Measurements from ENCODE around the gene RC3H1. TPM values are rescaled to one million over a fixed set of nuclear protein-coding genes. Genes with fewer than 3 reads are reported as not detected.

The RC3H1 gene
- total RNA-seq, 1 donor from 2014 or later: 32.8 TPM

DNA sequence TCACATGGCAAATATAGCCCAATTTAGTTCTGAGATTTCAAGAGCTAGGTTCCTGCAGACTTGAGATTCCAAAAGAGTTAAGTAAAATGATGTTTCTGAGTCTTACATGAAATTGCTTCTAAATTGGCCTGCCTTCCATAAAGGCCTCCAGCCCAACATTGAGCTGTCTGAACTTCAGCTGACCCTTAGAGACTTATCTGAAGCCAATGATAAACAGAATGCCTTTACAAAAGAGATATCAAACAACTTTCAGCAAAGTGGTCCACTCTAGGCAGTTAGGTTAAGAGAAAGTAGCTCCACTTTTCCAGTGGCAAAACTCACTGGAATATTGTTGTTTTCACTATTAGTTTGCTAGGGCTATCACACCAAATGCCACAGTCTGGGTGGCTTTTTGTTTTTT is 6.3 kb upstream of the RC3H1 start:
- DNase-seq (ENCODE audit: low spot score): no peak
- Histone ChIP-seq H3K9me3 (ENCODE audit: low read depth) (no peaks in the 10 kb centered on the region), H3K27ac (no peak overlapping the region), H4K20me1 (ENCODE audit: low read depth) (no peaks in the 10 kb centered on the region), H2AFZ (replicated peaks) (no peak overlapping the region), H3K36me3 (no peaks in the 10 kb centered on the region), H3K4me2 (no peak overlapping the region), H3K79me2 (ENCODE audit: low read depth) (no peaks in the 10 kb centered on the region), H3K4me1 (peaks cover 5% of the 10 kb centered on the region), H3K9ac (no peak overlapping the region), H3K4me3 (no peak overlapping the region), H3F3A (ENCODE audit: low read depth) (peaks cover 18% of the 10 kb centered on the region), H3K27me3 (peaks cover 28% of the 10 kb centered on the region)
- Mint-ChIP-seq H3K27ac (no peak overlapping the region), H3K27me3 (ENCODE audit: insufficient read depth, low read depth) (peaks cover 2% of the 10 kb centered on the region), H3K9me3 (no peaks in the 10 kb centered on the region), H3K4me1 (peaks cover 4% of the 10 kb centered on the region), H3K4me3 (no peak overlapping the region), H3K36me3 (no peaks in the 10 kb centered on the region)
- TF ChIP-seq EZH2 (IDR thresholded peaks at IDR 0.05): no peak
- no peak for TF ChIP-seq CTCF (IDR thresholded peaks at IDR 0.05)
- TF ChIP-seq EZH2phosphoT487 (IDR thresholded peaks at IDR 0.05): no peak

DNA sequence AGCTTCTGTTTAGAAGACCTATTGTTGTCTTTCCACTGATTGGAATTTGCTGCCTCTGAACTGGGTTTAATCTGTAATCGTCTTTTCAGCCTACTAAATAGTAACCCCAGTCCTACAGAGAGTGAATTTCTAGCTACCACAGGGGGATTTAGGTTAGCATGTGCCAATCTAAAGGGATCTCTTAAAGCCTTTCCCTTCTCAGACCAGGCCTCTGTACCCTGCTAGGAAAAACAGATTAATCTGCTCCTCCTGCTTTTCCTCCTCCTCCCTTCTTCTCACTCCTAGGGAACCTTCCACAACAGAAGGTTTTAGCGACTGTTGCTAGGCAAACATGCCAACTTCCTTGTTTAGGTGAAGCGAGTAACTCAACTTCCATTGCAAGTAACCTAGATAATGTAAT is 1.3 kb upstream of the RC3H1 start:
- peaks cover 27% of the 10 kb centered on the region for H3K4me1 ChIP-seq
- Mint-ChIP-seq H3K36me3 (no peaks in the 10 kb centered on the region), H3K9me3 (no peaks in the 10 kb centered on the region), H3K27ac (peak overlapping the region; percentile 99), H3K4me1 (peaks cover 39% of the 10 kb centered on the region), H3K27me3 (ENCODE audit: insufficient read depth, low read depth) (peaks cover 3% of the 10 kb centered on the region), H3K4me3 (peak overlapping the region; percentile 95)
- H3K4me2 ChIP-seq: peak overlapping the region; percentile 96
- H2AFZ ChIP-seq (replicated peaks): no peak overlapping the region
- no peaks in the 10 kb centered on the region for H3K9me3 ChIP-seq (ENCODE audit: low read depth)
- no peak overlapping the region for H3K9ac ChIP-seq
- peaks cover 32% of the 10 kb centered on the region for H4K20me1 ChIP-seq (ENCODE audit: low read depth)
- H3F3A ChIP-seq (ENCODE audit: low read depth): peaks cover 30% of the 10 kb centered on the region
- H3K27ac ChIP-seq: peak overlapping the region; percentile 96
- peaks cover 37% of the 10 kb centered on the region for H3K79me2 ChIP-seq (ENCODE audit: low read depth)
- H3K27me3 ChIP-seq: no peaks in the 10 kb centered on the region
- DNase-seq (ENCODE audit: low spot score): peak; percentile 80
- H3K4me3 ChIP-seq: peak overlapping the region; percentile 90
- no peaks in the 10 kb centered on the region for H3K36me3 ChIP-seq
- TF ChIP-seq CTCF (IDR thresholded peaks at IDR 0.05): no peak
- no peak for TF ChIP-seq EZH2 (IDR thresholded peaks at IDR 0.05)
- no peak for TF ChIP-seq EZH2phosphoT487 (IDR thresholded peaks at IDR 0.05)

DNA sequence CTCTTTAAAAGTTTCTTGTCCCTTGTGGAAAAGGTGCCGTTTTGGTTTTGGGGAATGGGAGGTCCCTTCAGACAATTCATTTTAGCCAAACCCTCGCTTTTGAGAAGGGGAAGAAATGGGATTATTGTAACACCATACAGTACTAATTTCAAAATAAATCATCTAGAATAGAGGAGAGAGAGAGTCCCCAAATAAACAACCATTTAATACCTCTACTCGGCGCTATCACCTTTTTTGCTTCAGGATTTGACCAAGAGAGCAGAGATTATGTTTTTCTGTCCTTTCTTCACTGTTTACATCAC is 770 bp upstream of the RC3H1 start:
- peak overlapping the region; percentile 96 for H3K4me2 ChIP-seq
- H3K27ac ChIP-seq: peak overlapping the region; percentile 96
- H3K79me2 ChIP-seq (ENCODE audit: low read depth): peaks cover 43% of the 10 kb centered on the region
- no peaks in the 10 kb centered on the region for H3K27me3 ChIP-seq
- Mint-ChIP-seq H3K36me3 (no peaks in the 10 kb centered on the region), H3K9me3 (no peaks in the 10 kb centered on the region), H3K4me3 (peak overlapping the region; percentile 95), H3K27ac (peak overlapping the region; percentile 99), H3K4me1 (peaks cover 41% of the 10 kb centered on the region), H3K27me3 (ENCODE audit: insufficient read depth, low read depth) (peaks cover 3% of the 10 kb centered on the region)
- no peak for TF ChIP-seq EZH2 (IDR thresholded peaks at IDR 0.05)
- TF ChIP-seq CTCF (IDR thresholded peaks at IDR 0.05): no peak
- no peak for TF ChIP-seq EZH2phosphoT487 (IDR thresholded peaks at IDR 0.05)
- peaks cover 30% of the 10 kb centered on the region for H3F3A ChIP-seq (ENCODE audit: low read depth)
- H3K4me1 ChIP-seq: peaks cover 27% of the 10 kb centered on the region
- peak overlapping the region; percentile 68 for H2AFZ ChIP-seq (replicated peaks)
- peak overlapping the region; percentile 90 for H3K4me3 ChIP-seq
- no peak for DNase-seq (ENCODE audit: low spot score)
- H3K9me3 ChIP-seq (ENCODE audit: low read depth): no peaks in the 10 kb centered on the region
- H3K9ac ChIP-seq: no peak overlapping the region
- peaks cover 38% of the 10 kb centered on the region for H4K20me1 ChIP-seq (ENCODE audit: low read depth)
- H3K36me3 ChIP-seq: no peaks in the 10 kb centered on the region

Data from neural progenitor cell (in vitro differentiated cells).